Ramos (cell line): ENCODE data around the gene SPTB.
"Not testable (repeated sequence)": the region's sequence is repeated elsewhere in the genome, so short reads cannot be mapped to it uniquely, and the experiment has no call there.

Experiments
- in situ Hi-C: fragments of 300-500 bp; cut with MboI; formaldehyde crosslinking; loops from one replicate; pipeline ENCODE4 v1.14.3; 2022; ENCODE audit warnings: low sequenced_read_pairs; ENCODE audit not compliant: unreplicated experiment

Gene SPTB

GRCh38 chr14:64825006-64825405 is 54.7 kb downstream of the SPTB start:
- in situ Hi-C loops, result no loop called here

DNA sequence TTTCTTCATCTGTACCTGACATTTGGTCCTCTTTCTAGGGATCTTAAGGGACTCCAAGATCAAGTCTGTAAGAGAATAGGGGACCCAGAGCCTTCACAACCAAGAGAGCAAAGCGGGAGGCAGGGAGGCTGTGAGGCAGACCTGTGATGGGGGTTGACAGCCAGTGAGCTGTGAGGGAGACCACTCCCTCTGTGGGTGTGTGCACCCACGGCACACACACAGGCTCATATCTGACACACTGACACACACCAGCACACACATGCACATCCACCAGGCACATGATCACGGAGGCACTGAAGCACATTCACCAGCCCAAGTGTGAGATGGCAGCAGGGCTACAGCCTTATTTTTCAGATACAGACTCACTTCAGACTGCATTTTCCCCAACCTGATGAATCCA is 55.2 kb downstream of the SPTB start:
- in situ Hi-C loops, result no loop called here

DNA sequence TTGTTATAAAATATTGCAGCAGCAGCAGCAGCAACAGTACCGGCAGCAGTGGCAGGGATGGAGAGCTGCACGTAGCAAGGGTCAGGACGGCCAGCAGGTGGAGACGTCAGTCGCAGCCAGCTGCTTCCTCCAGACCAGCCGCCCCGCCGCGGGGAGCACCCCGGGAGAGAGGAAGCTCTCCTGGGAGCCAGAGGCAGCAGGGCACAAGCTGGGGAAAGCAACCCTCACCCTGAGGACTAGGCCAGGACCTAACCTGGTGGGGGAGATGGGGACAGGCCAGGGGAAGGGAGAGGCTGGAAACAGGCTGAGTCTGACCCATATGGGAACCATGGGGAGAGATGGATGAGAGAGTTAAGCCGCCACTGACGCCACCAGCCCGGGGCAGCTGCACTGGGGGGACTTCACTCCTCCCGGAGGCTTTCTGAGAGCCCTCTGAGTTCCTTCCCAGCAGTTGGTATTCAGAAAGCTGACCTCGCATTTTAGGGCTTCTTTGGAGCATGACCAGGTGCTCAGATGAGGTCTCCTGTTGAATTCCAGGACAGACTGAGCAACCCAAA is 56.3 kb downstream of the SPTB start:
- in situ Hi-C loops, result no loop called here

DNA sequence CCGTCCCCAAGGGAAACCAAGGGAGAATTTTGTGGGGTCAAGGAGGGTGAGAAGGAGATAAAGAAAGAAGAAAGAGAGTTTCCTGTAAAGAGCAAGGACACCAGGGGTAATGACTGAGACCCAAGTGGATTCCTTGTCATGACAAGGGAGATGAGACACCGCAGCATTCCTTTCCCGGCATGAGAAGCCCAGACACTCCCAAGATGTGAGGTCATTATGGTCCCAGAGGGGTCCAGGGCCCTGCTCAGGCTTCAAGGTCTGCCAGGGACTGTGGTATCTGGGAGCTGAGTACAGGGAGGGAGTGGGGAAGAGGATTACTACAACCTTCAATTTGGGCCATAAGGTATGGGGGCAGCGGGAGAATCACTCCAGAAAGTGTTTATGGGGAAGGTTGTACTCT is 58.1 kb downstream of the SPTB start:
- in situ Hi-C loops, result no loop called here

GRCh38 chr14:64818151-64818550 is 61.6 kb downstream of the SPTB start:
- in situ Hi-C loops, result no loop called here

DNA sequence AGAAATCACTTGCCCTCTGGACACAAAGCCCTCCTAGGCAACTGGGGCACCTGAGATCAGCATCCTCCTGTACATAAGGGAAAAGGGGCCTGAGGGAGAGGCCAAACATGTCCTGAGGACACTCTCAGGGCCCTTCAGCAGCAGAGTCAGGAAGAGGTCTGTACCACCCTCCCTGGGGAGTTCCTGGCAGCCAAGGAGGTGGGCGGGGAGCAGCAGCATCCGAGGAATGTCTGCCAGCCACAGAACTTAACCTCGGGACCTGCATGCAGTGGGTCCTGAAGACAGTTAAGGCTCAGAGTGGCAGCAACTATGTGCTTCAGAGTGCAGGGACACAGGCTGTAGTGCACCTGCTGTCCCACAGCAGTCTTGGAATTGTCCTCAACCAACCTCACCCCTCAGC is 62.1 kb downstream of the SPTB start:
- in situ Hi-C loops, result no loop called here

DNA sequence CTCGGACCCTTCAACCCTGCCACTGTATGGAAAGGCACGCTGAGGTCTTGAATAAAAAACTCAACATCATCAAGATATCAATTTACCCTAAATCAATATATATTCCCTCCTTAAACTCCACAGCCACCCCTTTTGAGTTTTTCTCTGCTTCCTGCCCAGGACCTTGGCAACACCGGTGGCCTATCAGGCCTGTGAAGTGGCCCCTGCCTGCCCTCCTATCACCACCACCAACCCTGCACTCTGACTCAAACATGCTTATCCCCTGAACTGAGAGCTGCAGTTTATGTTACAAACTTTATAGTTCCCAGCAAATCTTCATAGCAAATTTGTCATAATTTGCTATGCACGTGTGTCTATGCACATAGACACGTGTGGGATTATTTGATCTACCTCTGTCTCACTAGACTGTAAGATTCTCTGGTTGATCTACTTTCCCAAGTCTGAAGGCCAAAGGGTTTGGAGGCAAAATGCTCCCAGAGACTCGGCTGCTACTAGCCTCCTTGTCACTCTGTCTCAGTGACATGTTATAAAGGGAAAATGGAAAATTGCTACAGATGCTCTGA is 63.4 kb downstream of the SPTB start:
- in situ Hi-C loops, result no loop called here

DNA sequence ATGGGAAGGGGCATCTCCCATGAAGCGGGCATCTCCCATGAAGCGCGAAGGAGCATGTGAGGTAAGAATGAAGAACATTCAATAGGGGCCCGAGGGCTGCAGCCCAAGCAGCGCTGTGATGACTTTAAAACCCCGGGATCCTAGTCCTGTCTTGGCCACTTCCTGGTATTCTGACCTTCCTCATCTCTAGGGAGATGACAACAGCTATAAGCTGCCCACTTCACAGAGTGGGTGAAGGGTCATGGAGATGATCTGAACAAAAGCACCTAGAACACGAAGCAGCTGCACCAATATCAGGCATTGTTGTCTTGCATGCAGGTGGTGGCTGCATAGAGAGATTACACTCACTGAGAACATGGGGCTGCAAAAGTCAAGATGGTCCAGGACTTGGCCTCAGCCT is 64.5 kb downstream of the SPTB start:
- in situ Hi-C loops, result no loop called here

GRCh38 chr14:64812412-64812811 is 67.3 kb downstream of the SPTB start:
- in situ Hi-C loops, result no loop called here

- in situ Hi-C loops, result no loop called here
Observed at GRCh38 chr14:64811676-64812075, 68.0 kb downstream of the SPTB start.

DNA sequence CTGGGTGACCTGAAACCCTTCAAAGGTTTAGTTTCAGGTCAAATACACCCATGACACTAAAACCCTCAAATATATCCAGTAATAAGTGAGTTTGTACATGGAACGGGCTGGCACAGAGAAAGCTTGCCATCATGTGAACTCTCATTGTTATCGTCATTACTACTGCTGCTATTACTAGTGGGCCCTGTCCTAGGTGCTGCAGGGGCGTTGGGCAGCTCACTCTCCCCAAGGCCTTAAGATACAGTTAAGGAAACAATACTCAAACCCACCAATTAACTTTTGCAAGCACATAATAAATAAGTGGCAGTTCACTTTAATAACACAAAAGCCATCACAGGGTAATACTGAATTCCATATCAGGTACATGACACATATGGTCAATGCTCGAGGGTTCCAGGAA is 71.3 kb downstream of the SPTB start:
- in situ Hi-C loops, result no loop called here

DNA sequence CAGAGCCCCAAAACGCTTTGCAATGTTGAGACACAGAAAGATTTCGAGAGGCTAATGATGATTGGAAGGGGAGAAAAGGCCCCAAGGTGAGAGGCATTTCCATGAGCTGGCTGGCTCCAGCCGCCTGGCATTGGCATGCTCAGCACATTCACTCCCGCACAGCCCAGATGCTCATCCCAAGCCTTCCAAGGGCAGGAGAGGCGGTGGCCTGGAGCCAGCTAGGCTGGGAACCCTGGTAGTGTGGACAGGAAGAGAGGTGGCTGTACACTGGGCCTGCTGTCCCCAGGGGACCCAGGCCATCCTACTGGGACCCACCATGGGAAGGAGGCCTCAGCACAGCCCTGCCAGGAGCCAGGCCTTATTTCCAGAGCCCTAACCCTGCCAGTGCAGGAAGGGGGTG is 72.2 kb downstream of the SPTB start:
- in situ Hi-C loops, result no loop called here

GRCh38 chr14:64806862-64807495 is 72.7 kb downstream of the SPTB start:
- in situ Hi-C loops, result no loop called here

DNA sequence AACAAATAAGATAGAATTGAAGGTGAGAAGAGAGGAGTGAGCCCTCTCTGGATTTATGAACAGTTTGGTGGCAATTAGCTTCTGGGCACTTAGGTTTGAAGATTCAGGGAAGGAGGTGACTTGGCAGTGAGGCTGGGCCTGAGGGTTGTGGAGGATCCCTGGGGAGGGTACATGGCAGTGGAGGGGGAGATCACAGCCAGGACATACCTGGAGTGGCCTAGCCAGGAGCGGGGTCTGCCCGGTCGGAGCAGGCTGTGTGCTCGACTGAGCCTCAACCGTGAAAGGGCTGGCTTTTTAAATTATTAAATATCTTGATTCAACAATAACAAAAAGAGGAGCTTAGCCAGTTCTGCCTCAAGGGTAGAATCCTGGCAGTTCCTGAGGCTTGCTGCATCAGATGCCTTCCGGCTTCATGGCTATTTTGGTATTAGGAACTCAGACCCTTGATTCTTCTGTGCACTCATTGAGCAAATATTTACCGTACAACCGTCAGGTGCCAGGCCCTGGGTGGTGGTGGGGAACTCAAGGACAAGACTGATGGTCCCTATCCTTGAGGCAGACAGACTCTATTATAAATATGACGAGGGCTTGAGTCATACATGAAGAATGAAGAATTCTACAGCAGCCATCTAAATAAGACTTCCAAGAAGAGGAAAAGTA is 73.4 kb downstream of the SPTB start:
- in situ Hi-C loops, result no loop called here

DNA sequence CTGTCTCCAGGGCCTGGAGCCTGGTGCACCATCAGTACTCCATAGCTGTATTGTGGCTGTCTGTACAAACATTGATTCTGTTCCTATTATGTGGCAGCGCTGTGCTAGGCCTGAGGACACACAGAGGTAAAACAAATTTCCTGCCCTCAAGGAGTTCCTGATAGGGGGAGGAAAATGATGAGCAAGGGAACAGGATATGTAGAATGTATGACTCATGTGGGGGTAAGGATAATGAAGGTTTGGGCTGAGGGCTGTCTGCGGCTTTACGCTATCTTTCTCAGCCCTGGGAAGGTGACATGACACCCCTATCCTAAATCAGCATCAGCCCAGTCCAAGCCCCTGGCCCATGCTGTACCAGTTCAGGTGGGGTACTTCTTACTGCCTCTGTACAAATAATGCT is 74.1 kb downstream of the SPTB start:
- in situ Hi-C loops, result not testable (repeated sequence)

- in situ Hi-C loops, result no loop called here
Observed at GRCh38 chr14:64804754-64805260, 74.9 kb downstream of the SPTB start.

GRCh38 chr14:64801800-64802199 is 77.9 kb downstream of the SPTB start:
- in situ Hi-C loops, result no loop called here

DNA sequence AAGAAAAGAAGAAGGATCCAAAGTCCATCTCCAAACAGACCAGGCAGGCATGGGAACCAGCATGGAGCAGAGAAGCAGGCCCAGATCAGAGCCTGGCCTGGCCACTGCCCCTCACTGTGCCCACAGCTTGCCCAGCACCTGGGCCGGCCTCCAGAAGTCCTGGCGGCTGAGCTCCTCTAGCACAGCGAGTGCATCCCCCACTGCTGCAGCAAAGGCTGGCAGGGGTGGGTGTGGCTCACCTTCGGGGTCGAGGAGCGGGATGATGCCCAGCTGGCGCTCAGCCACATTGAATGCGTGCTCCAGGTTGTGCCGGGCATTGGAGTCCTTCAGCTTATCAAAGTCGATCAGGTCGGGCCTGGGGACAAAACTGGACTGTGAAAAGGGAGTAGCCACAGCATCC is 78.7 kb downstream of the SPTB start:
- in situ Hi-C loops, result no loop called here

GRCh38 chr14:64800000-64800399 is 79.7 kb downstream of the SPTB start:
- in situ Hi-C loops, result no loop called here

DNA sequence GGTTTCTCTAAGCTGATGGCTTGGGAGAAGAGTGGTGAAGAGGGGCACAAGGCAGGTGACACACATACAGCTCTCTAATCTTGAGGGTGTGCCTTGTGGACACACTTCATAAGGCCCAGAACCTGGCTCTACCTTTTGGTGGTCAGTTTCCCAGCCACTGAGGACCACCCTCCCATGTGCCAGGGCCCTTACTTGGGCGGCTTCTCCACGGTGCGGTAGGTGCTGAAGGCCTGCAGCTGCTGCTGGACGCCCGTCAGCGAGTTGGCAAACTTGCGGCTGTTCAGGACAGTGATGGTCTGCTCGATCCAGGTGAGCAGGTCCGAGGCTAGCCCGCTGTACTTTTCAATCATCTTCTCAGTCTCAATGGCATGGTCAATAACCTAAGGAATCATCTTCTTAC is 80.2 kb downstream of the SPTB start:
- in situ Hi-C loops, result no loop called here

- in situ Hi-C loops, result no loop called here
Observed at GRCh38 chr14:64796369-64796768, 83.3 kb downstream of the SPTB start.
